Keratinocyte (primary cell): Measurements from ENCODE around the gene LRRC3B. TPM values are rescaled to one million over a fixed set of nuclear protein-coding genes. Genes with fewer than 3 reads are reported as not detected.

Source experiments
- DNase-seq: peaks from one replicate; pipeline ENCODE4 v3.0.0-alpha.2; 2011; ENCODE audit warnings: low read depth, missing footprints, low spot score
- FAIRE-seq: peaks from 2 replicates; lab custom pipeline; 2011; peaks lifted over from hg19 to GRCh38; lab: Jason Lieb, UNC
- H2AFZ ChIP-seq: 2 replicates; pipeline ENCODE4 v1.6.0; 2012; ENCODE audit warnings: low read length, control low read depth, inconsistent platforms; ENCODE audit not compliant: control insufficient read depth
- H3K27ac ChIP-seq: 2 replicates; pipeline ENCODE4 v1.5.1; 2011; ENCODE audit warnings: low read length; ENCODE audit not compliant: control insufficient read depth, insufficient read depth
- H3K27me3 ChIP-seq: 3 replicates; pipeline ENCODE4 v1.6.0; 2011; ENCODE audit warnings: low read length; ENCODE audit not compliant: control insufficient read depth, insufficient read depth; ENCODE audit errors: extremely low read depth
- H3K36me3 ChIP-seq, 2 experiments: 2 replicates in 1 of 2; 3 replicates in 1 of 2; pipeline ENCODE4 v1.5.1; 2011; ENCODE audit warnings: low read length in 2 of 2, mild to moderate bottlenecking in 1 of 2; ENCODE audit not compliant: control insufficient read depth in 2 of 2, insufficient read depth in 2 of 2; ENCODE audit errors: extremely low read depth in 1 of 2
- H3K4me1 ChIP-seq: 3 replicates; pipeline ENCODE4 v1.5.1; 2011; ENCODE audit warnings: low read length; ENCODE audit not compliant: control insufficient read depth, insufficient read depth; ENCODE audit errors: extremely low read depth
- H3K4me2 ChIP-seq: 3 replicates; pipeline ENCODE4 v1.6.0; 2011; ENCODE audit warnings: low read depth, low read length; ENCODE audit not compliant: control insufficient read depth, insufficient read depth; ENCODE audit errors: extremely low read depth
- H3K4me3 ChIP-seq, 3 experiments: fragments of 200-600 bp in 1 of 3; sonication (generic) in 1 of 3; 2 replicates in 2 of 3; 3 replicates in 1 of 3; pipeline ENCODE4 v1.5.1; 2011 to 2016; ENCODE audit warnings: low read length in 3 of 3, mild to moderate bottlenecking in 3 of 3, control low read depth in 2 of 3, inconsistent platforms in 1 of 3, low read depth in 1 of 3, mixed read lengths in 1 of 3, mixed run types in 1 of 3, moderate library complexity in 1 of 3; ENCODE audit not compliant: control insufficient read depth in 2 of 3, insufficient read depth in 2 of 3; ENCODE audit errors: extremely low read depth in 1 of 3
- H3K79me2 ChIP-seq: 2 replicates; pipeline ENCODE4 v1.6.0; 2012; ENCODE audit warnings: low read length; ENCODE audit not compliant: control insufficient read depth, insufficient read depth
- H3K9ac ChIP-seq: 3 replicates; pipeline ENCODE4 v1.6.0; 2011; ENCODE audit warnings: low read length; ENCODE audit not compliant: control insufficient read depth, insufficient read depth; ENCODE audit errors: extremely low read depth
- H3K9me1 ChIP-seq: 3 replicates; pipeline ENCODE4 v1.6.0; 2011; ENCODE audit warnings: low read length; ENCODE audit not compliant: control insufficient read depth, insufficient read depth; ENCODE audit errors: extremely low read depth
- H3K9me3 ChIP-seq: 2 replicates; pipeline ENCODE4 v1.5.1; 2012; ENCODE audit warnings: low read depth, low read length; ENCODE audit not compliant: control insufficient read depth
- H4K20me1 ChIP-seq: 3 replicates; pipeline ENCODE4 v1.6.0; 2011; ENCODE audit warnings: low read length; ENCODE audit not compliant: control insufficient read depth, insufficient read depth; ENCODE audit errors: extremely low read depth
- CTCF ChIP-seq, 3 experiments: IDR thresholded peaks in 1 of 3; conservative IDR thresholded peaks in 1 of 3; optimal IDR thresholded peaks in 1 of 3; 2 replicates in 2 of 3; 3 replicates in 1 of 3; pipeline versions ENCODE3 to v1.5.1; 2011; ENCODE audit warnings: low read length in 3 of 3, mild to moderate bottlenecking in 3 of 3, moderate library complexity in 2 of 3, control low read depth in 1 of 3, inconsistent platforms in 1 of 3; ENCODE audit not compliant: insufficient read depth in 2 of 3; ENCODE audit errors: extremely low read depth in 1 of 3
- EZH2 ChIP-seq: IDR thresholded peaks from one replicate; pipeline ENCODE4 v1.6.1; 2012; ENCODE audit warnings: inconsistent platforms, mild to moderate bottlenecking, low read length, moderate library complexity
- dilution Hi-C: fragments of 300-500 bp; cut with MboI; formaldehyde crosslinking; loops from one replicate; pipeline ENCODE4 v1.7.0; 2020; ENCODE audit warnings: low sequenced_read_pairs; ENCODE audit not compliant: extremely low pct_ligation_motif_present
- polyA minus RNA-seq, 3 experiments: library from RNA; depleted of rRNA, polyadenylated mRNA; stranded (reverse); fragments of >200 nt; gene quantifications; 1 replicate in 1 of 3; 2 replicates in 1 of 3; 3 replicates in 1 of 3; pipeline ENCODE4 v1.2.3, GENCODE V29; 2011
- polyA plus RNA-seq, 5 experiments: library from polyadenylated mRNA; depleted of rRNA in 3 of 5; stranded (reverse) in 3 of 5; stranded (forward) in 1 of 5; unstranded in 1 of 5; fragments of >200 nt; gene quantifications; 1 replicate in 1 of 5; 2 replicates in 3 of 5; 3 replicates in 1 of 5; pipeline versions ENCODE4 v1.2.1 to v1.2.3, GENCODE V29; 2011 to 2012; ENCODE audit warnings: missing spikeins in 2 of 5, low read depth in 1 of 5, low replicate concordance in 1 of 5

The LRRC3B gene
- polyA plus RNA-seq (not detected in 3 replicates), polyA minus RNA-seq (not detected in 3 replicates)
- polyA plus RNA-seq (2011; ENCODE audit: low read depth), result not detected
- polyA plus RNA-seq (2011; cell fraction: cytosol; rRNA removed), result not detected in 2 replicates
- polyA plus RNA-seq (2011; cell fraction: nucleus; rRNA removed), result not detected in 2 replicates
- polyA plus RNA-seq (2012; ENCODE audit: low replicate concordance), result not detected in 2 replicates
- polyA minus RNA-seq (2011; cell fraction: cytosol; rRNA and poly(A)+ RNA removed), result not detected
- not detected in 2 replicates for polyA minus RNA-seq (2011; cell fraction: nucleus; rRNA and poly(A)+ RNA removed)

- FAIRE-seq, result no peak
- H3K9me3 ChIP-seq, result no peaks in the 10 kb centered on the region
These were observed at the start of gene LRRC3B for GRCh38 chr3:26622621-26623418. Gene LRRC3B, plus strand, starts transcription at chr3:26622772. Its CDS starts 86,901 bp downstream, at chr3:26709673.

GRCh38 chr3:26574766-26575165 is 47.8 kb upstream of the LRRC3B start:
- FAIRE-seq (no peak), DNase-seq (no peak)
- Histone ChIP-seq H3K4me3 (no peak overlapping the region), H2AFZ (no peak overlapping the region), H3K4me1 (no peaks in the 10 kb centered on the region), H3K4me2 (no peak overlapping the region), H3K9me1 (no peaks in the 10 kb centered on the region), H4K20me1 (no peaks in the 10 kb centered on the region), H3K9ac (no peak overlapping the region), H3K79me2 (no peaks in the 10 kb centered on the region), H3K9me3 (no peaks in the 10 kb centered on the region), H3K27ac (no peak overlapping the region), H3K27me3 (no peaks in the 10 kb centered on the region), H3K36me3 (no peaks in the 10 kb centered on the region)
- dilution Hi-C loops, result no loop called here
- no peak for TF ChIP-seq EZH2
- TF ChIP-seq CTCF (optimal IDR thresholded peaks at IDR 0.05 in 1 of 3, IDR thresholded peaks at IDR 0.05 in 1 of 3, conservative IDR thresholded peaks at IDR 0.05 in 1 of 3; ENCODE audit: extremely low read depth in 1 of 3, insufficient read depth in 2 of 3, low read length in 3 of 3), result no peak

More at GRCh38 chr3:26622621-26623418, at the start of gene LRRC3B:
- Histone ChIP-seq H3K4me2 (no peak within 1 kb of the TSS), H3K9me1 (no peaks in the 10 kb centered on the region), H3K9ac (no peak within 1 kb of the TSS), H3K36me3 (no peaks in the 10 kb centered on the region), H3K27ac (no peak within 1 kb of the TSS), H2AFZ (no peak within 1 kb of the TSS), H3K79me2 (no peaks in the 10 kb centered on the region), H3K4me3 (peak within 1 kb of the TSS in 1 of 3 experiments; percentile 22), H3K27me3 (peaks cover 51% of the 10 kb centered on the region), H3K4me1 (no peaks in the 10 kb centered on the region), H4K20me1 (no peaks in the 10 kb centered on the region)
- no peak for DNase-seq
- dilution Hi-C loops, result no loop called here
- TF ChIP-seq CTCF (optimal IDR thresholded peaks at IDR 0.05 in 1 of 3, IDR thresholded peaks at IDR 0.05 in 1 of 3, conservative IDR thresholded peaks at IDR 0.05 in 1 of 3; ENCODE audit: extremely low read depth in 1 of 3, insufficient read depth in 2 of 3, low read length in 3 of 3) (no peak), EZH2 (peak; percentile 37)
